WTC11 (cell line): Measurements from ENCODE around the gene LIN7C. TPM values are rescaled to one million over a fixed set of nuclear protein-coding genes. Genes with fewer than 3 reads are reported as not detected.

Source experiments
- ATAC-seq: fragments of 200-7000 bp; cut with Tn5 transposase; 2 replicates; pipeline ENCODE4 v1.10.0; 2021; ENCODE audit warnings: mild to moderate bottlenecking, moderate library complexity
- CTCF ChIA-PET: fragments of 300-600 bp; sonication (Branson Sonifier 250); formaldehyde crosslinking; loops from one replicate; lab custom pipeline; 2021; ENCODE audit warnings: antibody characterized with exemption; lab: Charles Lee
- POLR2A ChIA-PET: fragments of 350-600 bp; sonication (Branson Sonifier 250); formaldehyde crosslinking; loops from one replicate; lab custom pipeline; 2021; ENCODE audit warnings: antibody characterized with exemption; lab: Charles Lee
- DNase-seq: peaks from one replicate; pipeline ENCODE4 v3.0.0; 2021; ENCODE audit warnings: low spot score
- H3K27ac Mint-ChIP-seq: 2 replicates; pipeline ENCODE4 v1.8.0; 2021; ENCODE audit warnings: mixed read lengths
- H3K27me3 Mint-ChIP-seq: 2 replicates; pipeline ENCODE4 v1.8.0; 2021; ENCODE audit warnings: low read depth, mild to moderate bottlenecking, moderate library complexity, mixed read lengths
- H3K36me3 Mint-ChIP-seq: 2 replicates; pipeline ENCODE4 v1.8.0; 2021; ENCODE audit warnings: mixed read lengths
- H3K4me1 Mint-ChIP-seq: 2 replicates; pipeline ENCODE4 v1.8.0; 2022; ENCODE audit warnings: mixed read lengths
- H3K4me3 Mint-ChIP-seq: 2 replicates; pipeline ENCODE4 v1.8.0; 2021; ENCODE audit warnings: mild to moderate bottlenecking, moderate library complexity, mixed read lengths
- H3K9me3 Mint-ChIP-seq: 2 replicates; pipeline ENCODE4 v1.8.0; 2021; ENCODE audit warnings: mixed read lengths
- AR ChIP-seq: fragments of 250-450 bp; sonication (Bioruptor Pico); IDR thresholded peaks from 2 replicates; pipeline ENCODE4 v1.9.0; 2021; ENCODE audit warnings: mild to moderate bottlenecking
- ATF2 ChIP-seq: sonication (generic); formaldehyde crosslinking; IDR thresholded peaks from 2 replicates; pipeline ENCODE4 v1.8.1; 2022; ENCODE audit warnings: low read depth, missing genetic modification reagents, borderline replicate concordance
- CREB1 ChIP-seq: sonication (generic); formaldehyde crosslinking; IDR thresholded peaks from 2 replicates; pipeline ENCODE4 v1.8.0; 2023; ENCODE audit warnings: mild to moderate bottlenecking, missing genetic modification reagents
- ESRRA ChIP-seq: sonication (generic); formaldehyde crosslinking; IDR thresholded peaks from 2 replicates; pipeline ENCODE4 v1.8.1; 2022; ENCODE audit warnings: mild to moderate bottlenecking, missing genetic modification reagents, borderline replicate concordance
- FOXP1 ChIP-seq: sonication (generic); formaldehyde crosslinking; IDR thresholded peaks from 2 replicates; pipeline ENCODE4 v1.8.0; 2022; ENCODE audit warnings: missing genetic modification reagents, mild to moderate bottlenecking, moderate library complexity, borderline replicate concordance
- GRHL2 ChIP-seq: fragments of 250-450 bp; sonication (Bioruptor Pico); IDR thresholded peaks from 2 replicates; pipeline ENCODE4 v1.8.0; 2022; ENCODE audit warnings: mild to moderate bottlenecking, moderate library complexity; ENCODE audit not compliant: insufficient replicate concordance, severe bottlenecking
- HMGXB4 ChIP-seq: sonication (generic); formaldehyde crosslinking; IDR thresholded peaks from 2 replicates; pipeline ENCODE4 v1.8.1; 2023; ENCODE audit warnings: mild to moderate bottlenecking, moderate library complexity, missing genetic modification reagents
- PRRX2 ChIP-seq: fragments of 250-450 bp; sonication (Bioruptor Pico); IDR thresholded peaks from 2 replicates; pipeline ENCODE4 v1.8.0; 2021; ENCODE audit warnings: mild to moderate bottlenecking
- TCF7 ChIP-seq: sonication (generic); formaldehyde crosslinking; IDR thresholded peaks from 2 replicates; pipeline ENCODE4 v1.8.0; 2022; ENCODE audit warnings: mild to moderate bottlenecking, low read depth, missing genetic modification reagents, moderate library complexity
- USF1 ChIP-seq: sonication (generic); formaldehyde crosslinking; IDR thresholded peaks from 2 replicates; pipeline ENCODE4 v1.8.0; 2022; ENCODE audit warnings: mild to moderate bottlenecking, missing genetic modification reagents
- ZNF281 ChIP-seq: sonication (generic); formaldehyde crosslinking; IDR thresholded peaks from 2 replicates; pipeline ENCODE4 v1.8.0; 2023; ENCODE audit warnings: mild to moderate bottlenecking, missing genetic modification reagents
- ZNF317 ChIP-seq: sonication (generic); formaldehyde crosslinking; IDR thresholded peaks from 2 replicates; pipeline ENCODE4 v1.8.1; 2023; ENCODE audit warnings: low read depth, mild to moderate bottlenecking, moderate library complexity, missing genetic modification reagents, borderline replicate concordance
- ZNF532 ChIP-seq: fragments of 250-450 bp; sonication (Bioruptor Pico); IDR thresholded peaks from 2 replicates; pipeline ENCODE4 v1.9.0; 2021; ENCODE audit warnings: mild to moderate bottlenecking, borderline replicate concordance
- ZNF671 ChIP-seq: fragments of 250-450 bp; sonication (Bioruptor Pico); IDR thresholded peaks from 2 replicates; pipeline ENCODE4 v1.8.0; 2021; ENCODE audit warnings: mild to moderate bottlenecking
- total RNA-seq: library from RNA; stranded (reverse); gene quantifications from 3 replicates; pipeline ENCODE4 v1.2.3, GENCODE V29; 2021

Gene LIN7C
- total RNA-seq, 1 experiment from 2014 or later, result 39.4 TPM

- Mint-ChIP-seq H3K9me3 (0 out of 2 replicates have a peak, but pooled peaks cover 3% of the 10 kb centered on the region), H3K4me1 (peaks cover 37% of the 10 kb centered on the region), H3K27me3 (no peaks in the 10 kb centered on the region)
- CTCF ChIA-PET, result interaction anchor here (0.9 to 1.5 kb wide), 13 partner anchors 9 to 289 kb away, joined by 3 to 22 read pairs (median 4); no protein-coding TSS in a partner anchor
- POLR2A ChIA-PET, result interaction anchor here (0.6 to 1.4 kb wide), 7 partner anchors 9 to 286 kb away, joined by 3 to 5 read pairs (median 4); no protein-coding TSS in a partner anchor
- no peak for DNase-seq
- no peak for TF ChIP-seq PRRX2
- no peak for TF ChIP-seq FOXP1
- TF ChIP-seq GRHL2 (CRISPR knock-in tag), result no peak
- no peak for TF ChIP-seq CREB1 (CRISPR knock-in tag)
- TF ChIP-seq ESRRA (CRISPR knock-in tag), result no peak
- TF ChIP-seq ZNF317 (CRISPR knock-in tag), result no peak
- no peak for TF ChIP-seq AR
- no peak for TF ChIP-seq ZNF671 (CRISPR knock-in tag)
- no peak for TF ChIP-seq TCF7 (CRISPR knock-in tag)
- no peak for TF ChIP-seq HMGXB4
- TF ChIP-seq USF1 (CRISPR knock-in tag), result no peak
- TF ChIP-seq ZNF532, result no peak
- no peak for TF ChIP-seq ATF2 (CRISPR knock-in tag)
- no peak for TF ChIP-seq ZNF281 (CRISPR knock-in tag)
- TF ChIP-seq, all 79 proteins: peak for 0
- Mint-ChIP-seq H3K27ac (peak overlapping the region; percentile 90), H3K36me3 (peaks cover 2% of the 10 kb centered on the region; the same call in 1 of the 2 replicates), H3K4me3 (peak overlapping the region; percentile 98)
- ATAC-seq, result no peak; the same call in 1 of the 2 replicates
These were observed 33.6 kb downstream of the LIN7C start for GRCh38 chr11:27473017-27473406.
